Measurements from ENCODE around the gene DCAF4.
"Not testable (repeated sequence)": the region's sequence is repeated elsewhere in the genome, so short reads cannot be mapped to it uniquely, and the experiment has no call there.

The DCAF4 gene

DNA sequence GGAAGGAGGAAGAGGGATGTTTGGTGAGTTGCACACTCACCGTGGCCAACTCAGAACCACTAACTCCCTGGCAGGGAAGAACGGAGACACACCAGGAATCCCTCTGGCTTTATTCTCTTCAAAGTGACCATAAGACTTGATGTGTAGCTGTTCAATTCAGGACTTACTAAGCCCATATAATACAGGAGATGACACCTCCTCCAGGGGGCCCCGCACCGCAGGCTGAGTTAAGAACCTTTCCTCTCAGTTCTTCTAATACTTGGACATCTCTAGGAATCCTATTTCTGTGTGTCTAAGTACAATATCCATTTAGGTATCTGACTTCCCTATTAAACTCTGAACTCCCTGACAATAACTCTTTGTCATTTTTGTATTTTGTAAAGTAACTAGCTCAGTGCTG lies 49.5 kb downstream of the DCAF4 start:
- DNase-seq = no peak

DNA sequence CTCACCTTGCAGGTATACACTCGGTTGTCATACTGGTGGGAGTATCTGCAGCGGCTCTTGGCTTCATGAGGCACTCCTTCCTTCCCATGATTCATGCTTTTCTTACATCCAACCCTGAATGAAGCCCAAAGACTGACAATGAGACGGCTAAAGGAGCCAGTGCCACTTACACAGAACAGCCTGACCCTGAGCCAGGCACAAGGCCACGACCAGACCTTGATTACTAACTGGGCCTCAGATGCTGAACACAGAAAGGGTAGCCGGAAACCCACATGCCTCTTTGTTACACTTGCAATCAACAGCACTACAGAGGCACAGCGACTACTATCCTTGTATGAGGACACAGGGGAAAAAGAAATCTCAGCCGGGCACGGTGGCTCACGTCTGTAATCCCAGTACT lies 52.6 kb downstream of the DCAF4 start:
- no peak for DNase-seq

DNA sequence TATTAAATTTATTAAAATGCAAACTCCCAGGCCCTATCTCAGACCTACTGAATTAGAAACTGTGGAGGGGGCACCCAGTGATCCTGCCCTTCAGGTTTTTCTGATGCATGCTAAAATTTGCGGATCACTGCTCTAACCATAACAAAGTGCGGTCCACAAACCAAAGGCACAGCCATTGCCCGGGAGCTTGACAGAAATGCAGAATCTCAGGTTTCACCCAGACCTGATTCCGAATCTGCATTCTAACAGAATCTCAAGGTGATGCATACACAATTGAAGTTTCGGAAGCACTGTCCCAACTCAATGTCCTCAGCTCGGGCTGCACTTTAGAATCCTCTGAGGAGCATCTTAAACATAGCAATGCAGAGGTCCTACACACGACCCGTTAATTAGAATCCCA lies 54.6 kb downstream of the DCAF4 start:
- DNase-seq = no peak

DNA sequence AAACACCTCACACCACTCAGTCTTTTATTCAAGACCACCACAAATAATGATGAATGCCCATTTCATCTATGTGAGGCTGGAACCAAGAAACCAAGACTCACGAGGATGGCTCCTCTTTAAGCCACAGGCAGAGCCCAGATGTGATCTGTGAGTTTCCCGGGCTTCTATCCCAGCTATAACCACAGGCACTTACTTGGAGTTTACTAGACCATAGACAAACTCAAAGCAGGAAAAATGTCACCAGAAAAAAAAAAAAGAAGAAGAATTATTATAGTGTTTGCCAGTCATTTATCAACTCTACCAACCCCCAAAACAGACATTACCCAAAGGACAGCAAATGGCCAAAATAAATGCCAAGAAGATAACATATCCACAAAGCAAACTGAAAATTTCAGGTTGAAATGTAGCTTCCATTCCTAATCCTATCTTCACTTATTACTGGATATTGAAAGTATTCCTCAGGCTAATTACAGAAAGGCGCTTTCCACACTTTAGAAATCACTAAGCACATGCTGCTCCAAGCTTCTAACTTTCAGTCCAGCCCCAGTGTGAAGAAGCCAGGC lies 56.0 kb downstream of the DCAF4 start:
- DNase-seq = no peak

DNA sequence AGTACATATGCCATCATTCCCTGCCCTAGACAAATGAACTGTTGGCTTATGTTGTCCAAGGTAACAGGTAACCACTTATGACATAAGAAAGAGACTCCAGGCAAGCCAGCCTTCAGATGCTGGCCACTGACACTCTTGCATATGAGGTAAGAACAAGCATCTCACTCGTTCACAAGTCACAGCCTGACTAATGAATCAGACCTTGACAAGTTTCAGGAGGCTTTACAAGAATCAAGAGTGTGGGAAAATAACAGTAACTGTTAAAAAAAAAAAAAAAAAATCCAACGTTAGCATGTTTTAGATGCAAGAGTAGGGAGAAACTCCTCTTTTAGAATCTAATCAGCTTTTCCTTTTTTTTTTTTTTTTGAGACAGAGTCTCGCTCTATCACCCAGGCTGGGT lies 60.0 kb downstream of the DCAF4 start:
- no peak for DNase-seq

DNA sequence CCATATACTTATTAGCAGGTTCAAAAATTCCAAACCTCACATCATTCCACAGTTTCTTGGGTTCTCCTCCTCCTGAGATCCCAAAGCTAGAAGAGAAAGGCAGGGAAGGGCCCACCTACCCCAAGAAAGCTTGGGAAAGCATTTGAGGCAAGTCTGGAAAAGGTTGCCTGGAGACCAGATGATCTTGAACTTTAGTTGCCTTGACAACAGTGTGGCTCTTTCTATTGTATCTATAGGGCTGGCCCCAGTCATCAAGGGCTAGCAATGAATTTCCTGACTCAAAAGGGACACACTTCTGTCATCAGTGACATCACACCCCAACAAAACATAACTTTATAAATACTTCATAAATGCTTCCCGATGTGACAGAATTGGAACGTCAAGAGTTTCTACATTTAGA lies 60.6 kb downstream of the DCAF4 start:
- DNase-seq = no peak

DNA sequence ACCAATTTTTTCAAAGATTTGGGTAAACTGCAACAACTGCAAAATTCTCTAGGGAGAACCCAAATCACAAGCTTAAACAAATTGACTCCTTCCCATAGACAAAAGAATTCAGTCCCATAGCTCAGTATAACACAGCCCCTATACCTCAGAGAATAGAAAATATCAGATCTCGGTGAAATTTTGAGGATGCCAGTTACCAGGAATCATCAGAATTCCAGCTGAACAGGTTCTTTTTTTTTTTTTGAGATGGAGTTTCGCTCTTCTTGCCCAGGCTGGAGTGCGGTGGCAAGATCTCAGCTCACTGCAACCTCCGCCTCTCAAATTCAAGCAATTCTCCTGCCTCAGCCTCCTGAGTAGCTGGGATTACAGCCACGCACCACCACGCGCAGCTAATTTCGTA lies 63.9 kb downstream of the DCAF4 start:
- no peak for DNase-seq

DNA sequence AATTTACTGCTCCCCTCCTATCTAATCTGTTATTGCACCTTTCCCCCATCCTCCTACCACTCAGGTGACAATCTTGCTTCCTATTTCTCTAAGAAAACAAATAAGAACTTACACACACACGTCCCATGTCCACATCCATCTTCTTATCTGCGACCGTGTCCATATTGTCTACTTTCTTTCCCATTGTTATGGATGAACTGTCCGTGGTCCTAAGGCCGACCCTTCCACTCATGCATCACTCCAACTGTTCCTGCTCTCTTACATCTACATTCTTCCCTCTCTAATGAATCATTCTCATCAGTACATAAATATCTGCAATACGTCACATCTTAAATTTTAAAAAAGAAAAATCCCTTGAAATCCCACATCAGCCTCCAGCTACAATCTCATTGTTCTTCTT lies 70.7 kb downstream of the DCAF4 start:
- no peak for DNase-seq

DNA sequence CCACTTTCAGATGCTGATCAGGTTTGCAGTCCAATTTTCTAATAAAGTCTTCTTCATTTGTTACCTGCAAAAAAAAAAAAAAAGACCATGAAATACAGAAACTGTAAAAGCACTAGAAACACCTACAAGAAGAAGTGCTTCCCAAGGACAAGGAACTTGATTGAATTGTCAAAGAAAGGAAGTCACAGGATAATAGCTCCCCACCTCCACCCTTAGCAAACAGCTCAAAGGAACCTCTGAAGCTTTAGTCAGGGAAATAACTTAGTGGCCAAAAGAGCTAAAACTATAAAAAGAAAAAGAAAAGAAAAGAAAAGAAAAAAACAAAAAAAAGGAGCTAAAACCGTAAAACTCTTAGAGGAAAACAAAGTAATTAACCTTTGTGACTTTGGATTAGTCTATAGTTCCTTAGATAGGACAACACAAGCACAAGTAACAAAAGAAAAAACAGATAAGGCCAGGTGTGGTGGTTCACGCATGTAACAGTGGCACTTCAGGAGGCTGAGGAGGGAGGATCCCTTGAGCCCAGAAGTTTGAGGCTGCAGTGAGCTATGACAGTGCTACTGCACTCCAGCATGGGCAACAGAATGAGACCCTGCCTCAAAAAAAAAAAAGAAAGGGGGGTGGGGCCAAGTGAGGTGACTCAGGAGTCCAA lies 72.1 kb downstream of the DCAF4 start:
- DNase-seq = no peak

DNA sequence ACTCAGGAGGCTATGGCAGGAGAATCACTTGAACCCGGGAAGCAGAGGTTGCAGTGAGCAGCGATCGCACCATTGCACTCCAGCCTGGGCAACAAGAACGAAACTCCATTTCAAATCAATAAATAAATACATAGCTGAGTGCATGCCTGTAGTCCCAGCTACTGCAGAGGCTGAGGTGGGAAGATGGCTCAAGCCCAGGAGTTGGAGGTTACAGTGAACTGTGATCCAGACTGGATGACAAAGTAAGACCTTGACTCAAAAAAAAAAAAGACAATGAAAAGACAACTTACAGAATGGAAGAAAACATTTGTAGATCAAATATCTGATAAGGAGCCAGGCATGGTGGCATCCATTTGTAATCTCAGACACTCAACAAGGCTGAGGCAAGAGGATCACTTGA lies 73.1 kb downstream of the DCAF4 start:
- no peak for DNase-seq

DNA sequence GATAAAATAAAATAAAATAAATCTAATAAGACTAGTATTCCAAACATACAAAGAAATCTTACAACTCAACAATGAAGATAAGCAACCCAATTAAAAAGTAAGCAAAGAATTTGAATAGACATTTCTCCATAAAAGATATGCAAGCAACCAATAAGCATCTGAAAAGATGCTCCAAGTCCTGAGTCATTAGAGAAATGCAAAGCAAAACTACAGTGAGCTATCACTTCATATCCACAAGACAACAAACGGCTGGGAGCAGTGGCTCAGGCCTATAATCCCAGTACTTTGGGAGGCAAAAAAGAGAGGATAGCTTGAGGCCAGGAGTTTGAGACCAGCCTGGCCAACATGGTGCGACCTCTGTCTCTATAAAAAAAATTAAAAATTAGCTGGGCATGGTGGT lies 73.8 kb downstream of the DCAF4 start:
- no peak for DNase-seq

DNA sequence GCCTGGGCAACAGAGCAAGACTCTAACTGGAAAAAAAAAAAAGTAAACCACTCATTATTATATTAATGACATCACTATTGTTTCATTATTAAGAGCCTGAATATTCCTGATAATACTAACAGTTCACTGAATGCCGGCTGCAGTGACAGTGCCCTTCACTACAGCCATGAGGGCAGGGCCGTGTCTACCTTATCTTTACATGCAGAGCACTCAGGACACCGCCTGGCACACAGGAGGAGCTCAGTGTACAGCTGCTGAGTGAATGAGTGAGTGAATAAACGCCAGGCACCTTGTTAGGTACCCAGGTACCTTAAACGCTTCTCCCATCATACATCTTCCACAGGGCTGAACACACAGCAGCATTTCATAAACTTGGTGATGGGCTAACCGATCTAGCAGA lies 77.4 kb downstream of the DCAF4 start:
- no peak for DNase-seq

DNA sequence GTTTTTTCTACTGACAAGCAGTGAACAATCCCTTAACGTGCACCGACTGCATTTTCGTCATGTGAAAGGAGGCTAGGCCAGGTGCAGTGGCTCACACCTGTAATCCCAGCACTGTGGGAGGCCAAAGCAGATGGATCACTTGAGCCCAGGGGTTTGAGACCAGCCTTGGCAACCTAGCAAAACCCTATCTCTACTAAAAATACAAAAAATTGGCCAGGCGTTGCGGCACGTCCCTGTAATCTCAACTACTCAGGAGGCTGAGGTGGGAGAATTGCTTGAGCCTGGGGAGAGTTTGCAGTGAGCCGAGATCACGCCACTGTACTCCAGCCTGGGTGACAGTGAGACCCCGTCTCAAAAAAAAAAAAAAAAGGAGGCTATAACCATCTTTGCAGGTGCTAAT lies 78.4 kb downstream of the DCAF4 start:
- DNase-seq = not testable (repeated sequence)

DNA sequence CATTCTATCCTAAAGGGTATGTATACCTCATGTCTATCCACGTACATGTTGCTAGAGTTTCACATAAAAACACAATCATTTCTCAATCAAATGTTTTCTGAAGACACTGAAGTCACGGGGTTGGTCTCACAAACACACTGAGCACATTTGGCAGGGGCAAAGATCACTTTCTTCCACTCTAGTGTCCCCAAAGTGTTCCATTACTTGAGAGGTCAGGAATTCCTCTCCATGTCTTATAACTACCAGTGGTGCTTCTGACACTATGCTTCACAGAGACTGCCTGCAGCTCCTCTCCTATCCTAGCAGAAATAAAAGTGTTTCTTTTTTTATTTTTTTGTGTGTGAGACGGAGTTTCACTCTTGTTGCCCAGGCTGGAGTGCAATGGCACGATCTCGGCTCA lies 81.6 kb downstream of the DCAF4 start:
- DNase-seq = no peak

DNA sequence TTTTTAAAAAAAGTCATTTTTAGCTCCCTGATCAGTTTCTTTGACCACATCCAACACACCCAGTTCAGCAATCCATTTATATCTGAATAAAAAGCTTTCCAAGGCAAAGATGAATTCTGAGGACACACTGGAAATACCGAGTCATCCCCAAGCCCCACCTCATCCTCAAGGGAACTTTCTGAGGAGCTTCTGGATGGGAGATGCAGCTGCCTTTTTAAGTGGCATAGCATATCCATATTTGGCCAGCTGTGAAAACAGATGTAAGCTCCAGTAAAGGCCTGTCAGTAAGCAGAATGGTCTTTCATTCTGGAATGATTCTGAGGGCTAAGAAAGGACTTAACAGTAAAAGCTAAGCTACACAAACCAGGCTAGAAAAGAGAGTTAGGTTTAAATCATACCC lies 82.2 kb downstream of the DCAF4 start:
- no peak for DNase-seq

Data from stimulated activated naive CD4-positive, alpha-beta T cell treated with Interleukin-2 at 50 U/mL for 16 hours (primary cell).